Measurements from ENCODE around the gene ZCCHC7. TPM values are rescaled to one million over a fixed set of nuclear protein-coding genes. Genes with fewer than 3 reads are reported as not detected.
A peak's percentile ranks its signal among the peaks of the same experiment; 100 is the strongest.

Gene ZCCHC7
- total and polyA plus RNA-seq, 9 of the 15 experiments (the other 6 are each of a cell fraction or from before 2014, with no cell fraction given), result 34.1 to 68.9 (median 48.8) TPM

GRCh38 chr9:37192803-37193202 lies 72.4 kb downstream of the ZCCHC7 start:
- Histone ChIP-seq H3K4me2 (ENCODE audit: insufficient read depth, low read length) (no peak overlapping the region), H3K9me1 (ENCODE audit: control insufficient read depth, insufficient read depth, low read length) (no peaks in the 10 kb centered on the region), H3K27me3 (ENCODE audit: control insufficient read depth in 2 of 2, insufficient read depth in 2 of 2, low read length in 2 of 2) (no peaks in the 10 kb centered on the region), H3K79me2 (ENCODE audit: control insufficient read depth, insufficient read depth, low read length) (peaks cover 46% of the 10 kb centered on the region), H3K9me3 (replicated peaks; ENCODE audit: control insufficient read depth, insufficient read depth, low read depth, low read length) (no peaks in the 10 kb centered on the region), H3K9ac (ENCODE audit: insufficient read depth in 1 of 2, low read depth in 2 of 2, low read length in 2 of 2) (no peak overlapping the region), H3K4me1 (replicated peaks in 1 of 2; ENCODE audit: control insufficient read depth in 2 of 2, insufficient read depth in 2 of 2, low read length in 2 of 2) (peaks cover 5 to 27% of the 10 kb centered on the region in 2 experiments; a peak in 4 of 5 replicates), H4K20me1 (replicated peaks; ENCODE audit: control insufficient read depth, insufficient read depth, low read length) (no peaks in the 10 kb centered on the region), H3K4me3 (no peak overlapping the region), H3K27ac (ENCODE audit: extremely low read depth, low read depth, low read length) (no peak overlapping the region), H2AFZ (ENCODE audit: low read depth, low read length) (no peak overlapping the region), H3K36me3 (ENCODE audit: control insufficient read depth, insufficient read depth, low read length) (peaks cover 39% of the 10 kb centered on the region; the same call in 1 of the 3 replicates)
- peak in 1 of 2 experiments; percentile 47 for TF ChIP-seq NCOA2 (IDR thresholded peaks at IDR 0.05; ENCODE audit: partially characterized antibody in 2 of 2)
- TF ChIP-seq TGIF2 (CRISPR knock-in tag; IDR thresholded peaks at IDR 0.05), result no peak
- TF ChIP-seq PURB (CRISPR knock-in tag; IDR thresholded peaks at IDR 0.05; ENCODE audit: low read depth), result no peak
- TF ChIP-seq SUPT5H (IDR thresholded peaks at IDR 0.05), result no peak
- no peak for TF ChIP-seq HINFP (tag; conservative IDR thresholded peaks at IDR 0.05; ENCODE audit: low read depth)
- ChIA-PET CTCF (ENCODE audit: low intra/inter-chr PET ratio) (no interaction called here), POLR2A (interaction anchor here (0.7 to 1.1 kb wide), 2 partner anchors 11 to 22 kb away, joined by 3 to 4 read pairs; no protein-coding TSS in a partner anchor)
- in situ Hi-C loops (cut with MboI) (no loop called here), intact Hi-C loops (cut with micrococcal nuclease) (loop anchor here (10.0 kb wide), 1 partner anchor 192 kb away; no protein-coding TSS in a partner anchor)
- no peak for DNase-seq (ENCODE audit: extremely low read depth in 1 of 4, low spot score in 3 of 4)
- BruUV-seq (replicated peaks), result no TSS peak
- no peak for ATAC-seq
- FAIRE-seq, result no peak
